Glutamatergic neuron (in vitro differentiated cells): ENCODE results near the gene PLA2G2E. TPM values are rescaled to one million over a fixed set of nuclear protein-coding genes. Genes with fewer than 3 reads are reported as not detected.

Experiments used
- DNase-seq: peaks from one replicate; pipeline ENCODE4 v3.0.0; 2022
- H3K27ac Mint-ChIP-seq: one replicate; pipeline ENCODE4 v1.8.0; 2020; ENCODE audit warnings: mild to moderate bottlenecking, mixed read lengths, inconsistent platforms; ENCODE audit not compliant: unreplicated experiment
- H3K27me3 Mint-ChIP-seq: one replicate; pipeline ENCODE4 v1.8.0; 2020; ENCODE audit warnings: mild to moderate bottlenecking, moderate library complexity, mixed read lengths, inconsistent platforms; ENCODE audit not compliant: unreplicated experiment
- H3K36me3 Mint-ChIP-seq: one replicate; pipeline ENCODE4 v1.8.0; 2020; ENCODE audit warnings: mild to moderate bottlenecking, mixed read lengths, inconsistent platforms; ENCODE audit not compliant: unreplicated experiment
- H3K4me1 Mint-ChIP-seq: one replicate; pipeline ENCODE4 v1.8.0; 2020; ENCODE audit warnings: mild to moderate bottlenecking, low read depth, mixed read lengths, inconsistent platforms; ENCODE audit not compliant: unreplicated experiment
- H3K4me3 Mint-ChIP-seq: one replicate; pipeline ENCODE4 v1.8.0; 2020; ENCODE audit warnings: mild to moderate bottlenecking, mixed read lengths, inconsistent platforms; ENCODE audit not compliant: unreplicated experiment
- H3K9me3 Mint-ChIP-seq: one replicate; pipeline ENCODE4 v1.8.0; 2020; ENCODE audit warnings: mild to moderate bottlenecking, moderate library complexity, mixed read lengths, inconsistent platforms; ENCODE audit not compliant: unreplicated experiment
- CTCF ChIP-seq: fragments of 200-600 bp; sonication (generic); IDR thresholded peaks from one replicate; pipeline ENCODE4 v1.5.0; 2021; ENCODE audit not compliant: partially characterized antibody, unreplicated experiment
- total RNA-seq: library from RNA; stranded (reverse); fragmentation: NEBNext Ultra II Directional; extraction: Animal tissue kit (Norgen Biotek cat#: 25700); gene quantifications from one replicate; pipeline ENCODE4 v1.2.1, GENCODE V29; 2021; ENCODE audit not compliant: unreplicated experiment

Gene PLA2G2E
- total RNA-seq, 1 donor from 2014 or later: not detected

- H3K9me3 Mint-ChIP-seq: peaks cover 5% of the 10 kb centered on the region
- no peaks in the 10 kb centered on the region for H3K27me3 Mint-ChIP-seq
- H3K4me1 Mint-ChIP-seq: no peaks in the 10 kb centered on the region
- H3K36me3 Mint-ChIP-seq: peaks cover 15% of the 10 kb centered on the region
- no peak overlapping the region for H3K4me3 Mint-ChIP-seq
- no peak for DNase-seq
- no peak overlapping the region for H3K27ac Mint-ChIP-seq
- TF ChIP-seq CTCF: no peak
Observed at GRCh38 chr1:19954059-19954458, 30.6 kb upstream of the PLA2G2E start.

GRCh38 chr1:19949016-19949415 is 25.6 kb upstream of the PLA2G2E start:
- no peak overlapping the region for H3K4me3 Mint-ChIP-seq
- no peaks in the 10 kb centered on the region for H3K27me3 Mint-ChIP-seq
- H3K9me3 Mint-ChIP-seq: peaks cover under 1% of the 10 kb centered on the region
- no peak for DNase-seq
- no peaks in the 10 kb centered on the region for H3K4me1 Mint-ChIP-seq
- H3K27ac Mint-ChIP-seq: no peak overlapping the region
- no peak for TF ChIP-seq CTCF
- H3K36me3 Mint-ChIP-seq: peaks cover 10% of the 10 kb centered on the region

- Mint-ChIP-seq H3K4me3 (no peak overlapping the region), H3K4me1 (no peaks in the 10 kb centered on the region), H3K9me3 (peaks cover 4% of the 10 kb centered on the region), H3K36me3 (peaks cover 8% of the 10 kb centered on the region), H3K27me3 (no peaks in the 10 kb centered on the region), H3K27ac (no peak overlapping the region)
- no peak for DNase-seq
- TF ChIP-seq CTCF: no peak
Observed at GRCh38 chr1:19946971-19947370, 23.6 kb upstream of the PLA2G2E start.

GRCh38 chr1:19946331-19946751 is 22.9 kb upstream of the PLA2G2E start:
- H3K36me3 Mint-ChIP-seq: peaks cover 8% of the 10 kb centered on the region
- no peak for DNase-seq
- TF ChIP-seq CTCF: no peak
- no peak overlapping the region for H3K4me3 Mint-ChIP-seq
- peaks cover 4% of the 10 kb centered on the region for H3K9me3 Mint-ChIP-seq
- H3K27ac Mint-ChIP-seq: no peak overlapping the region
- no peaks in the 10 kb centered on the region for H3K27me3 Mint-ChIP-seq
- H3K4me1 Mint-ChIP-seq: no peaks in the 10 kb centered on the region

- no peak for TF ChIP-seq CTCF
- Mint-ChIP-seq H3K36me3 (peaks cover 11% of the 10 kb centered on the region), H3K9me3 (peaks cover 4% of the 10 kb centered on the region), H3K4me1 (no peaks in the 10 kb centered on the region), H3K4me3 (no peak overlapping the region), H3K27ac (no peak overlapping the region), H3K27me3 (no peaks in the 10 kb centered on the region)
- DNase-seq: no peak
Observed at GRCh38 chr1:19945914-19946313, 22.5 kb upstream of the PLA2G2E start.
